HepG2 (cell line): ENCODE data around the gene PYY. TPM values are rescaled to one million over a fixed set of nuclear protein-coding genes. Genes with fewer than 3 reads are reported as not detected.
A peak's percentile ranks its signal among the peaks of the same experiment; 100 is the strongest.

Source experiments
- PCBP2 ChIP-seq: fragments of 200-400 bp; formaldehyde crosslinking; optimal IDR thresholded peaks from 2 replicates; pipeline ENCODE3; 2018; ENCODE audit warnings: low read length, low read depth; ENCODE audit not compliant: poor library complexity, severe bottlenecking
- ZBTB40 ChIP-seq, 2 experiments: fragments of 450-650 bp in 1 of 2; sonication (generic) in 1 of 2; formaldehyde crosslinking in 1 of 2; IDR thresholded peaks; 2 replicates each; pipeline versions ENCODE4 v1.6.1 to v1.8.0; 2016 to 2022; ENCODE audit warnings: antibody characterized with exemption in 1 of 2, mild to moderate bottlenecking in 1 of 2, missing genetic modification reagents in 1 of 2
- ZNF513 ChIP-seq: sonication (generic); formaldehyde crosslinking; conservative IDR thresholded peaks from 2 replicates; pipeline ENCODE4 v1.5.0; 2020; ENCODE audit warnings: missing genetic modification reagents
- polyA plus RNA-seq, 8 experiments: library from polyadenylated mRNA; depleted of rRNA in 3 of 8; stranded (reverse) in 7 of 8; unstranded in 1 of 8; fragments of >200 nt; fragmentation: Illumina TruSeq in 4 of 8; extraction: Trizol in 4 of 8; gene quantifications; 2 replicates each; pipeline versions ENCODE4 v1.2.1 to v1.2.3, GENCODE V29; 2011 to 2016; ENCODE audit warnings: low read depth in 4 of 8, missing spikeins in 1 of 8, mixed read lengths in 1 of 8; ENCODE audit not compliant: insufficient read depth in 1 of 8
- total RNA-seq, 5 experiments: library from RNA; depleted of rRNA; stranded (reverse); fragments of >200 nt; fragmentation: Illumina TruSeq; extraction: Trizol; gene quantifications; 2 replicates each; pipeline ENCODE4 v1.2.3, GENCODE V29; 2016; ENCODE audit warnings: low read depth in 1 of 5
- TF ChIP-seq, protein P1 (sequence below): sonication (generic); formaldehyde crosslinking; IDR thresholded peaks from 2 replicates; pipeline ENCODE4 v1.5.0; 2020; ENCODE audit warnings: mild to moderate bottlenecking, missing genetic modification reagents

PYY gene
- total and polyA plus RNA-seq, 2 of the 13 experiments (the other 11 are each of a cell fraction or from before 2014, with no cell fraction given): 0.25 TPM; not detected in 1

- TF ChIP-seq, protein P1, sequence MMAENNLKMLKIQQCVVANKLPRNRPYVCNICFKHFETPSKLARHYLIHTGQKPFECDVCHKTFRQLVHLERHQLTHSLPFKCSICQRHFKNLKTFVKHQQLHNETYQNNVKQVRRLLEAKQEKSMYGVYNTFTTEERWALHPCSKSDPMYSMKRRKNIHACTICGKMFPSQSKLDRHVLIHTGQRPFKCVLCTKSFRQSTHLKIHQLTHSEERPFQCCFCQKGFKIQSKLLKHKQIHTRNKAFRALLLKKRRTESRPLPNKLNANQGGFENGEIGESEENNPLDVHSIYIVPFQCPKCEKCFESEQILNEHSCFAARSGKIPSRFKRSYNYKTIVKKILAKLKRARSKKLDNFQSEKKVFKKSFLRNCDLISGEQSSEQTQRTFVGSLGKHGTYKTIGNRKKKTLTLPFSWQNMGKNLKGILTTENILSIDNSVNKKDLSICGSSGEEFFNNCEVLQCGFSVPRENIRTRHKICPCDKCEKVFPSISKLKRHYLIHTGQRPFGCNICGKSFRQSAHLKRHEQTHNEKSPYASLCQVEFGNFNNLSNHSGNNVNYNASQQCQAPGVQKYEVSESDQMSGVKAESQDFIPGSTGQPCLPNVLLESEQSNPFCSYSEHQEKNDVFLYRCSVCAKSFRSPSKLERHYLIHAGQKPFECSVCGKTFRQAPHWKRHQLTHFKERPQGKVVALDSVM (CRISPR knock-in tag): 0 out of 2 replicates have a peak, but pooled peaks have one; percentile 14
- TF ChIP-seq ZNF513 (CRISPR knock-in tag): no peak
- TF ChIP-seq ZBTB40 (IDR thresholded peaks at IDR 0.05): 0 out of 2 replicates have a peak, but pooled peaks have one; percentile 25
- TF ChIP-seq ZBTB40 (CRISPR knock-in tag; IDR thresholded peaks at IDR 0.05): no peak
- no peak for TF ChIP-seq PCBP2
Observed at GRCh38 chr17:43978078-43978477, 24.3 kb upstream of the PYY start (continued).
